Parathyroid adenoma (tissue), 2 donors: ENCODE measurements around the gene CD3E.

ENCODE experiments used
- H2AFZ ChIP-seq: fragments of 300-600 bp; sonication (generic); one replicate; pipeline ENCODE4 v1.7.0; 2017; ENCODE audit warnings: antibody characterized with exemption, mild to moderate bottlenecking
- H3K27ac ChIP-seq: fragments of 300-600 bp; sonication (generic); one replicate; pipeline ENCODE4 v1.7.0; 2017
- H3K27me3 ChIP-seq: fragments of 300-600 bp; sonication (generic); one replicate; pipeline ENCODE4 v1.7.0; 2017; ENCODE audit warnings: low read length; ENCODE audit not compliant: control insufficient read depth, insufficient read depth
- H3K36me3 ChIP-seq: fragments of 300-600 bp; sonication (generic); one replicate; pipeline ENCODE4 v1.7.0; 2017; ENCODE audit warnings: low read length; ENCODE audit not compliant: control insufficient read depth, insufficient read depth
- H3K4me1 ChIP-seq: fragments of 300-600 bp; sonication (generic); one replicate; pipeline ENCODE4 v1.7.0; 2017; ENCODE audit warnings: control low read depth
- H3K4me2 ChIP-seq: fragments of 300-600 bp; sonication (generic); one replicate; pipeline ENCODE4 v1.7.0; 2017; ENCODE audit warnings: low read length
- H3K4me3 ChIP-seq: fragments of 300-600 bp; sonication (generic); one replicate; pipeline ENCODE4 v1.7.0; 2017; ENCODE audit warnings: low read depth, low read length
- H3K79me2 ChIP-seq: fragments of 300-600 bp; sonication (generic); one replicate; pipeline ENCODE4 v1.7.0; 2017; ENCODE audit warnings: control low read depth
- H3K9ac ChIP-seq: fragments of 300-600 bp; sonication (generic); one replicate; pipeline ENCODE4 v1.7.0; 2017; ENCODE audit warnings: mild to moderate bottlenecking
- H3K9me3 ChIP-seq: fragments of 300-600 bp; sonication (generic); one replicate; pipeline ENCODE4 v1.7.0; 2017; ENCODE audit warnings: low read length; ENCODE audit not compliant: control insufficient read depth
- TF ChIP-seq, protein P1 (sequence below): fragments of 300-600 bp; sonication (generic); IDR thresholded peaks from one replicate; pipeline ENCODE4 v1.7.0; 2017; ENCODE audit warnings: antibody characterized with exemption, mild to moderate bottlenecking
- donor health status: primary hyperparathyroidism.

CD3E gene

GRCh38 chr11:118311518-118311917 lies 7.0 kb downstream of the CD3E start:
- TF ChIP-seq, protein P1, sequence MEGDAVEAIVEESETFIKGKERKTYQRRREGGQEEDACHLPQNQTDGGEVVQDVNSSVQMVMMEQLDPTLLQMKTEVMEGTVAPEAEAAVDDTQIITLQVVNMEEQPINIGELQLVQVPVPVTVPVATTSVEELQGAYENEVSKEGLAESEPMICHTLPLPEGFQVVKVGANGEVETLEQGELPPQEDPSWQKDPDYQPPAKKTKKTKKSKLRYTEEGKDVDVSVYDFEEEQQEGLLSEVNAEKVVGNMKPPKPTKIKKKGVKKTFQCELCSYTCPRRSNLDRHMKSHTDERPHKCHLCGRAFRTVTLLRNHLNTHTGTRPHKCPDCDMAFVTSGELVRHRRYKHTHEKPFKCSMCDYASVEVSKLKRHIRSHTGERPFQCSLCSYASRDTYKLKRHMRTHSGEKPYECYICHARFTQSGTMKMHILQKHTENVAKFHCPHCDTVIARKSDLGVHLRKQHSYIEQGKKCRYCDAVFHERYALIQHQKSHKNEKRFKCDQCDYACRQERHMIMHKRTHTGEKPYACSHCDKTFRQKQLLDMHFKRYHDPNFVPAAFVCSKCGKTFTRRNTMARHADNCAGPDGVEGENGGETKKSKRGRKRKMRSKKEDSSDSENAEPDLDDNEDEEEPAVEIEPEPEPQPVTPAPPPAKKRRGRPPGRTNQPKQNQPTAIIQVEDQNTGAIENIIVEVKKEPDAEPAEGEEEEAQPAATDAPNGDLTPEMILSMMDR, result no peak
- H3K36me3 ChIP-seq, result no peaks in the 10 kb centered on the region
- H3K4me1 ChIP-seq, result peaks cover 4% of the 10 kb centered on the region
- H3K9ac ChIP-seq, result no peak overlapping the region
- no peaks in the 10 kb centered on the region for H3K79me2 ChIP-seq
- no peak overlapping the region for H3K4me2 ChIP-seq
- H3K27ac ChIP-seq, result no peak overlapping the region
- no peak overlapping the region for H3K4me3 ChIP-seq
- H3K27me3 ChIP-seq, result no peaks in the 10 kb centered on the region
- H3K9me3 ChIP-seq, result no peaks in the 10 kb centered on the region
- no peak overlapping the region for H2AFZ ChIP-seq

DNA sequence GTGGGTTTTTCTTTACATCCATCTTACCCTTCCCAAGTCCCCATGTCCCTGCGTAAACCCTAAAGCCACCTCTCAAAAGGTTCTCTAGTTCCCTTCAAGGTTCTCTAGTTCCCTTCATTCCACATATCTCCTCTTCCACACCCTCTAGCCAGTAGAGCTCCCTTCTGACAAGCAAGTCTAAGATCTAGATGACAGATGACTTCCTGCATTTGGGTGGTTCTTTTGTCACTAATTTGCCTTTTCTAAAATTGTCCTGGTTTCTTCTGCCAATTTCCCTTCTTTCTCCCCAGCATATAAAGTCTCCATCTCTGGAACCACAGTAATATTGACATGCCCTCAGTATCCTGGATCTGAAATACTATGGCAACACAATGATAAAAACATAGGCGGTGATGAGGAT lies 7.8 kb downstream of the CD3E start:
- Histone ChIP-seq H3K4me1 (peaks cover 4% of the 10 kb centered on the region), H3K4me2 (no peak overlapping the region), H3K36me3 (no peaks in the 10 kb centered on the region), H3K27ac (no peak overlapping the region), H3K4me3 (no peak overlapping the region), H3K27me3 (no peaks in the 10 kb centered on the region), H3K79me2 (no peaks in the 10 kb centered on the region), H2AFZ (no peak overlapping the region), H3K9ac (no peak overlapping the region), H3K9me3 (no peaks in the 10 kb centered on the region)
- TF ChIP-seq, protein P1, result no peak

DNA sequence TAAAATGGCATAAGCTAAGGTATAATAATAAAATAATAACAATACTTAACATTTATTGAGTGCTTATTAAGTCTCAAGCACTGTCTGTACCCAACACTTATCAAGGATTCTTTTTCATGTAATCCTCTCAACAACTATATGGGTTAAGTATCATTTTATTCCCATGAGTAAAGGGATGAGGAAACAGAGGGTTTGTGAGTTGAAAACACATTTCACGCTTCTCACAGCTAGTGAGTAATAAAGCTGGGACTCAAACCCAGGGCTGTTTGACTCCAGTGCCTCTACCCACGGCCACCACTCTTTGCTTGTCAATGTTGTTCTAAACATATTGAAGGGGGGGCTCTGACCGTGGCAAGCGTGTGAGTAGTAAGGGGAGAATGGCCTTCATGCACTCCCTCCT lies 8.7 kb downstream of the CD3E start:
- Histone ChIP-seq H3K4me1 (peaks cover 4% of the 10 kb centered on the region), H3K4me3 (no peak overlapping the region), H3K9ac (no peak overlapping the region), H3K79me2 (no peaks in the 10 kb centered on the region), H3K4me2 (no peak overlapping the region), H2AFZ (no peak overlapping the region), H3K36me3 (no peaks in the 10 kb centered on the region), H3K9me3 (no peaks in the 10 kb centered on the region), H3K27me3 (no peaks in the 10 kb centered on the region), H3K27ac (no peak overlapping the region)
- TF ChIP-seq, protein P1, result no peak

- H3K79me2 ChIP-seq, result no peaks in the 10 kb centered on the region
- TF ChIP-seq, protein P1, result no peak
- H3K9me3 ChIP-seq, result no peaks in the 10 kb centered on the region
- no peak overlapping the region for H3K9ac ChIP-seq
- peaks cover 4% of the 10 kb centered on the region for H3K4me1 ChIP-seq
- H3K4me3 ChIP-seq, result no peak overlapping the region
- no peaks in the 10 kb centered on the region for H3K36me3 ChIP-seq
- no peak overlapping the region for H3K27ac ChIP-seq
- no peaks in the 10 kb centered on the region for H3K27me3 ChIP-seq
- H3K4me2 ChIP-seq, result no peak overlapping the region
- no peak overlapping the region for H2AFZ ChIP-seq
Observed at GRCh38 chr11:118314988-118315411, 10.5 kb downstream of the CD3E start.

GRCh38 chr11:118318124-118318523 lies 13.6 kb downstream of the CD3E start:
- peaks cover 8% of the 10 kb centered on the region for H3K4me1 ChIP-seq
- H3K79me2 ChIP-seq, result no peaks in the 10 kb centered on the region
- H3K27me3 ChIP-seq, result no peaks in the 10 kb centered on the region
- H3K36me3 ChIP-seq, result no peaks in the 10 kb centered on the region
- no peak overlapping the region for H2AFZ ChIP-seq
- no peak overlapping the region for H3K4me3 ChIP-seq
- no peak overlapping the region for H3K4me2 ChIP-seq
- no peak overlapping the region for H3K27ac ChIP-seq
- TF ChIP-seq, protein P1, result no peak
- H3K9ac ChIP-seq, result no peak overlapping the region
- H3K9me3 ChIP-seq, result no peaks in the 10 kb centered on the region
